ENCODE data around the gene GPR173.

DNA sequence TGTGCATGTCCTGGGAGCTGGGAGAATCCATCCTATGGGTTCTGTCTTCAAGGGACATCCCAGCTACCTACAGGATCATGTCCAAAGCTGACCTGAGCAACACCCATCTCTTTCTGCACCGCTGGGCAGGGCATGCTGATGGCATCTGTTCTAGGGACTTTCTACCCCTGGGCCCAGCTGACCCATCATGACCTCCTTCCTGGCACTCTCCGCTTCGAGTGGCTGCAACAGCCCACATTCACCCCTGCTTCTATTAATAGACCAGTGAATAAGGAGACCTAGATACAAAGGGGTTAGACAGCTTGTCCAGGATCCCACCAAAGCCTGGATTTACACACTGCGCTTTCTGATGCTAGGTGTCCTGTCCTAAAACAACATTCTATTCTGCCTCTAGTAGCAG is 44.6 kb upstream of the GPR173 start:
- TF ChIP-seq, protein P1, sequence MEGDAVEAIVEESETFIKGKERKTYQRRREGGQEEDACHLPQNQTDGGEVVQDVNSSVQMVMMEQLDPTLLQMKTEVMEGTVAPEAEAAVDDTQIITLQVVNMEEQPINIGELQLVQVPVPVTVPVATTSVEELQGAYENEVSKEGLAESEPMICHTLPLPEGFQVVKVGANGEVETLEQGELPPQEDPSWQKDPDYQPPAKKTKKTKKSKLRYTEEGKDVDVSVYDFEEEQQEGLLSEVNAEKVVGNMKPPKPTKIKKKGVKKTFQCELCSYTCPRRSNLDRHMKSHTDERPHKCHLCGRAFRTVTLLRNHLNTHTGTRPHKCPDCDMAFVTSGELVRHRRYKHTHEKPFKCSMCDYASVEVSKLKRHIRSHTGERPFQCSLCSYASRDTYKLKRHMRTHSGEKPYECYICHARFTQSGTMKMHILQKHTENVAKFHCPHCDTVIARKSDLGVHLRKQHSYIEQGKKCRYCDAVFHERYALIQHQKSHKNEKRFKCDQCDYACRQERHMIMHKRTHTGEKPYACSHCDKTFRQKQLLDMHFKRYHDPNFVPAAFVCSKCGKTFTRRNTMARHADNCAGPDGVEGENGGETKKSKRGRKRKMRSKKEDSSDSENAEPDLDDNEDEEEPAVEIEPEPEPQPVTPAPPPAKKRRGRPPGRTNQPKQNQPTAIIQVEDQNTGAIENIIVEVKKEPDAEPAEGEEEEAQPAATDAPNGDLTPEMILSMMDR (conservative IDR thresholded peaks at IDR 0.05; ENCODE audit: low read depth in 2 of 2): no peak
- TF ChIP-seq POLR2AphosphoS5 (IDR thresholded peaks at IDR 0.05; ENCODE audit: low read depth) (no peak), CREB1 (CRISPR knock-in tag; IDR thresholded peaks at IDR 0.05; ENCODE audit: low read depth) (no peak), EZH2phosphoT487 (IDR thresholded peaks at IDR 0.05; ENCODE audit: unreplicated experiment) (no peak), EZH2 (IDR thresholded peaks at IDR 0.05; ENCODE audit: low read depth, unreplicated experiment) (no peak), ZNF331 (CRISPR knock-in tag; IDR thresholded peaks at IDR 0.05; ENCODE audit: low read depth) (no peak), JUNB (IDR thresholded peaks at IDR 0.05; ENCODE audit: unreplicated experiment) (no peak)
- TF ChIP-seq, protein P2, sequence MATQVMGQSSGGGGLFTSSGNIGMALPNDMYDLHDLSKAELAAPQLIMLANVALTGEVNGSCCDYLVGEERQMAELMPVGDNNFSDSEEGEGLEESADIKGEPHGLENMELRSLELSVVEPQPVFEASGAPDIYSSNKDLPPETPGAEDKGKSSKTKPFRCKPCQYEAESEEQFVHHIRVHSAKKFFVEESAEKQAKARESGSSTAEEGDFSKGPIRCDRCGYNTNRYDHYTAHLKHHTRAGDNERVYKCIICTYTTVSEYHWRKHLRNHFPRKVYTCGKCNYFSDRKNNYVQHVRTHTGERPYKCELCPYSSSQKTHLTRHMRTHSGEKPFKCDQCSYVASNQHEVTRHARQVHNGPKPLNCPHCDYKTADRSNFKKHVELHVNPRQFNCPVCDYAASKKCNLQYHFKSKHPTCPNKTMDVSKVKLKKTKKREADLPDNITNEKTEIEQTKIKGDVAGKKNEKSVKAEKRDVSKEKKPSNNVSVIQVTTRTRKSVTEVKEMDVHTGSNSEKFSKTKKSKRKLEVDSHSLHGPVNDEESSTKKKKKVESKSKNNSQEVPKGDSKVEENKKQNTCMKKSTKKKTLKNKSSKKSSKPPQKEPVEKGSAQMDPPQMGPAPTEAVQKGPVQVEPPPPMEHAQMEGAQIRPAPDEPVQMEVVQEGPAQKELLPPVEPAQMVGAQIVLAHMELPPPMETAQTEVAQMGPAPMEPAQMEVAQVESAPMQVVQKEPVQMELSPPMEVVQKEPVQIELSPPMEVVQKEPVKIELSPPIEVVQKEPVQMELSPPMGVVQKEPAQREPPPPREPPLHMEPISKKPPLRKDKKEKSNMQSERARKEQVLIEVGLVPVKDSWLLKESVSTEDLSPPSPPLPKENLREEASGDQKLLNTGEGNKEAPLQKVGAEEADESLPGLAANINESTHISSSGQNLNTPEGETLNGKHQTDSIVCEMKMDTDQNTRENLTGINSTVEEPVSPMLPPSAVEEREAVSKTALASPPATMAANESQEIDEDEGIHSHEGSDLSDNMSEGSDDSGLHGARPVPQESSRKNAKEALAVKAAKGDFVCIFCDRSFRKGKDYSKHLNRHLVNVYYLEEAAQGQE (IDR thresholded peaks at IDR 0.05; ENCODE audit: unreplicated experiment): no peak
